GM20431 (cell line): Measurements from ENCODE around the gene SMURF1.

ENCODE experiments used
- in situ Hi-C: fragments of 300-500 bp; cut with MseI, MboI; formaldehyde crosslinking; loops from one replicate; pipeline ENCODE4 v1.15.0; 2020; ENCODE audit warnings: low sequenced_read_pairs; ENCODE audit not compliant: unreplicated experiment

SMURF1 gene

GRCh38 chr7:99011706-99012404 lies 132.1 kb downstream of the SMURF1 start:
- in situ Hi-C loops = no loop called here

DNA sequence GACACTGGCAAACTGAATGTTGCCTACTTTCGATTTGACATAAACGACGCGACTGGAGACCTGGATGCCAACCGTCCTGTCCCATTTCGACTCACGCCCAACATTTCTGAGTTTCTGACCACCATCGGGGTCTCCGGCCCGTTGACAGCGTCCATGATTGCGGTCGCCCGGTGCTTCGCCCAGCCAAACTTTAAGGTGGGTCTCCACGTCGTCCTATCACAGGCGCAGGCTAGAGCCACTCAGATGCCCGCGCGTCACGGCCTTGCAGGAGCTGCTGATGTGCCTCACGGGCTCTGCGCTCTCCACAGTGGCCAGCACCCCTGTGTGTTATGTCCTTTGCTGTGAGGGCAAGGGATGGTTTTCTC lies 132.6 kb downstream of the SMURF1 start:
- in situ Hi-C loops = no loop called here

- in situ Hi-C loops = no loop called here
These were observed 133.6 kb downstream of the SMURF1 start for GRCh38 chr7:99010281-99010680.

DNA sequence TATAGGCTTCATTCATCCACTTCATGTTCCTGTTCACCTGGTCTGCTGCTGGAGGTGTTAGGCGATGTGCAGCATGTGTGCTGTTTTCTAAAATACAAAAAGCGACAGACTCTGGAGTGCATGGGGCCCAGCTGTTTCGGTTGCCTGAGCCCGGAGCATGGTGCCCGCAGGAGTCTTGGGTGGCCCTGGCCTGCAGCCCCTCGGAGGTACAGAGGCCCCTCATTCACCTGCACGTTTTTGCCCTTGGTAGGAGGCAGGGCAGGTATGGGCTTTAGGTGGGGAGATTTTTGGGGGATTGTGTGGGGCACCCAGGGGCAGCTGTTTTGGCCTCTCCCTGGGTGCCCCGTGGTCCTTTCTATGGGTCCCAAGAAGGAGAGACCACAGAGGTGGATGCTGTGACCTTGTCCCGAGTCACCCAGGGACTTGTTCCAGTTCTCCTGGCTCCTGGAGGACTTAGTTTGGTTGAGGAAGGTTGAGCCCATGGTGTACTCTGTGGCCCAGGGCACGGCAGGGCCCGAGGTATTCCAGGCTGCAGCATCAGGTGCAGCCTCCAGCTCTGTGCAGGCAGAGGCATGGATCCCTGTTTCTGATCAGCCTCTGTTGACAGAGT lies 134.9 kb downstream of the SMURF1 start:
- in situ Hi-C loops = no loop called here

DNA sequence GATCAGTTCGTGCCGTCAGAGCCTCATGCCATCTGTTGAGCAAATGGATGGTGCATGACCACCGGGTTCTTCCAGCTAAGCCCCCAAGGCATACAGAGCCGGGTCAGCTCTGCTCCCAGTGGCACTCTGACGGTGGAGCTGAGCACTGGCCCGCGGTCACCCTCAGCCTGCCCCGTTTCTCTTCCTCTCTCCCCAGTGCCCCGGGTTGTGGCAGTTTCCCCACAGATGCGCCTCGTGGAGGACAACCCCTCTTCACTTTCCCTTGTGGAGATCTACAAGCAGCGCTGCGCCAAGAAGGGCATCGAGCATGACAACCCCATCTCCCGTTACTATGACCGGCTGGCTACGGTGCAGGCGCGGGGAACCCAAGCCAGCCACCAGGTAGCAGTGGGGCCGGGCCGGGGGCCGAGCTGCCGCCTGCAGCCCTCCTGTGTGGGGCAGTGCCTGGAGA lies 135.7 kb downstream of the SMURF1 start:
- in situ Hi-C loops = no loop called here

DNA sequence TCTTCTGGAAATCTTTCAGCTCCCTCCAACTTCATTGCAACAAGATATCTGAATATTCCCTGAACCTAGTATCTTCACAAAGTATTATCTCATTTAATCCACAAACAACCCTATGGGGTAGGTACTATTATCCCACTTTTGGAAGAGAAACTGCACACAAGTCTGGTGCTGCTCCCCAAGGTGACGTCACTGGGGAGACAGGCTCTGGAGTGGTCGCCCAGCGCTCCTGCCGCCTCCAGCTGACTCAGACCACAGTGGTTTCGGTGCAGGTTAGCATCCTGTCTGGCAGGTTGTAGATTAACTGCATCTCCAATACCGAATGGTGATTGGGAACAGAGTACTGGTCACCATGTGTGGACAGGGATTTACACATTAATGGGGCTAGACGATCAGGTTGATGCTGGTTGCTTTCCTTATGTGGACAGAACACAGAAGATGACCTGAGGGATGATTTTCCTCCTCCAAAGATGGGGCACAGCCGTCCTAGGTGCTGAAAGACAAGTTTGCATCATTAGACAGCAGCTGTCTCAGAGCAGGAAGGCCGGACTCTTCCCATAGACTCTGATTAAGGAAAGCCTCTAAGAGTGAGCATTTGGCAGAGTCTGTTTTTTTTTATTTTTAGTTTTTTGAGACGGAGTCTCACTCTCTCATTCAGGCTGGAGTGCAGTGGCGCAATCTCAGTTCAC lies 137.0 kb downstream of the SMURF1 start:
- in situ Hi-C loops = no loop called here

DNA sequence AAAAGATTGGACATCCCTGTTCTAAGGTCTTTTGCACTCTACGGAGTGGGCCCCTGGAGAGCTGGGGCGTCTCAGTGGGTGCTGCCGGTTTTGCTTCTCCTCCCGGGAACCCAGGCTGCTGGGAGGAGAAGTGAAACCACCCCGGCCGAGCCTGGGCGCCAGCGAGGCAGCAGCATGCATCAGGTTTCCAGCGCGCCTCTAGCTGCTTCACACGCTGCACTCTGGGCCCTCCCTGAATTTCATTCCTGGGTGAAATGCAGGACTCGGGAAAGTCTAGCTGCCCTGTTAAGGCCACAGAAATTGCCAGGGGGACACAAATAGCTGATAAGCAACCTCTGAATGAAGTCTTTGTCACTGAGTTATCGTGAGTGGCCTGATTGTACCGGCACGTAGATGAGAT lies 138.1 kb downstream of the SMURF1 start:
- in situ Hi-C loops = no loop called here

DNA sequence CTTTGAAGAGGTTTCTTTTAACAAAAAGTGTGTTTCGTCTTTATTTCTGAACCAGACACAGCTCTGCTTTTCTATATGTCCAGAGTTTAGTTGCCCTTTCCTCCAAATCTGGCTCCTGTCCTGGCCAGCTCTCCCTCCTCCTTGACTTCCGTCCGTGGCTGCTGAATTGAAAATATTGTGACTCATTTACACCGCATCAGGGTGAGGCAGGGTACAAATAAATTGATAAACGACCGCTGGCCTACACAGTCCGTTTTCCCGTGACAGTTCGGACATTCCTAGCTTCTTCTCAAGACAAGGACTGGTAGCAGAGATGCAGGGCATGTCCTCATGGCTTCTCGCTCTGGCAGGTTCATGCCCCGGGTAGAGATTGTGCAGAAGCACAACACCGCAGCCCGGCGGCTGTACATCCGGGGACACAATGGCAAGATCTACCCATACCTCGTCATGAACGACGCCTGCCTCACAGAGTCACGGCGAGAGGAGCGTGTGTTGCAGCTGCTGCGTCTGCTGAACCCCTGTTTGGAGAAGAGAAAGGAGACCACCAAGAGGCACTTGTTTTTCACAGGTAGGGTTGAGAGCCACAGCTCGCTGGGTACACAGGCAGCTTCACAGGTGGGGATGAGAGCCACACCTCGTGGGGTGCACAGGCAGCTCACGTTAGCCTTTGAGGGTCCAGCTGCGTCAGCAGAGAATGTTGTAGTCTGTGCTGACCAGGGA lies 139.0 kb downstream of the SMURF1 start:
- in situ Hi-C loops = no loop called here

DNA sequence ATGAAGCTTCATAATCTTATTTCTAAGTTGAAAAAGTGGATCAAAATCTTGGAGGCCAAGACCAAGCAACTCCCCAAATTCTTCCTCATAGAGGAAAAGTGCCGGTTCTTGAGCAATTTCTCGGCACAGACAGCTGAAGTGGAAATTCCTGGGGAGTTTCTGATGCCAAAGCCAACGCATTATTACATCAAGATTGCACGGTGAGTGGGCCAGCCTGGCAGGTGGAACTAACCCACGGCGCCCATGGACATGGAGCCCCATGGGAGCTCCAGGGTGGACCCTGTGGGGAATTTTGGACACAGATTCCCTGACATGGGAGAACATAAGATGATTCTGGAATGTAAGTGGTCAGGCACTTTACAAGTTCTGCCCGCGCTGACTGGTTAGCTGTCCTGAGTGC lies 139.7 kb downstream of the SMURF1 start:
- in situ Hi-C loops = no loop called here

DNA sequence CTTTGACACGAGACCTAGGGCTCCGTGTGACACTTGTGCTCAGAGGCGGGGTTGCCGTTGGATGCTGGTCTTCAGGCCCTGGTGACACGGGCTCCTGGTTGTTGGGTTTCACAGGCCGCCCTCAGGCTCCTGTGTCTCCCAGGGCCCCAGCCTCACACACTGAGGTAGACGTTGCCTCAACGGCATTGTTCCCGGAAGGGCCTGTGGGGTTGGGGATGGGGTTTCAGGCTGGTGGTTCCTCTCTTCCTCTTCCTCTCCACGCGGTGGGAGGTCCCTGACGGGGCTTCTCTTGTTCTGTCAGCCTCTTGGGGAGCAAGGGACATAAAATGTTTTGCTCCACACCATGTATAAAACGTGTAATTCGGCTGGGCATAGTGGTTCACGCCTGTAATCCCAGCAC lies 140.5 kb downstream of the SMURF1 start:
- in situ Hi-C loops = no loop called here

- in situ Hi-C loops = no loop called here
These were observed 141.1 kb downstream of the SMURF1 start for GRCh38 chr7:99002827-99003212.

GRCh38 chr7:99002148-99002826 lies 141.6 kb downstream of the SMURF1 start:
- in situ Hi-C loops = no loop called here

DNA sequence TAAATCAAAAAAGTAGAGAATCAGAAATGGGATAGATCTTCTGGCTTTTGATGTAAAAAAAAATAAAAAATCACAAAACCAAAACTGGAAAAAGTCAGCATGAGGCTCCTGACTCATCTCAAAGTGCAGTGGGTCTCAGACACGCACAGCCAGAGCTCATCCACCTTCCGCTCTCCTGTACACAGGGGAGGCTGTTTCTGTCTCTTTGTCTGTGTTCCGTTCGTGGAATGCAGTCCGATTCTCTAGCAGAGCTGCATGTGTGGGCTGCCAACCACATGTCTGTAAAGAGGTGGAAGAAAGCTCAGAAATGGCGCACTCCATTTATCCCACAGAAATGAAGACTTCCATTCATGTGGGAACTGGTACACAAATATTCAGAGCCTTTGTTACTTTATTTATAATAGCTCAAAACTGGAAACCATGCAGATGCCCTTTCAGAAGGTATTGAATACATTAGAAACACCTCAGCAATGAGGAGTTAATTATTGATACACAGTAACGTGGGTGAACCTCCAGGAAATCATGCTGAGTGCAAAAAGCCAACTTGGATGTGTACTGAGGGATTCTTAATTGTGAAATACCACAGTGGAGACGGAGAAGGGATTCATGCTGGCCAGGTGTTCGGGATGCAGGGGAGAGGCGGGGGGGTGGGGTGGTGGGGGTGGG lies 142.3 kb downstream of the SMURF1 start:
- in situ Hi-C loops = no loop called here

GRCh38 chr7:99000904-99001465 lies 142.9 kb downstream of the SMURF1 start:
- in situ Hi-C loops = no loop called here

DNA sequence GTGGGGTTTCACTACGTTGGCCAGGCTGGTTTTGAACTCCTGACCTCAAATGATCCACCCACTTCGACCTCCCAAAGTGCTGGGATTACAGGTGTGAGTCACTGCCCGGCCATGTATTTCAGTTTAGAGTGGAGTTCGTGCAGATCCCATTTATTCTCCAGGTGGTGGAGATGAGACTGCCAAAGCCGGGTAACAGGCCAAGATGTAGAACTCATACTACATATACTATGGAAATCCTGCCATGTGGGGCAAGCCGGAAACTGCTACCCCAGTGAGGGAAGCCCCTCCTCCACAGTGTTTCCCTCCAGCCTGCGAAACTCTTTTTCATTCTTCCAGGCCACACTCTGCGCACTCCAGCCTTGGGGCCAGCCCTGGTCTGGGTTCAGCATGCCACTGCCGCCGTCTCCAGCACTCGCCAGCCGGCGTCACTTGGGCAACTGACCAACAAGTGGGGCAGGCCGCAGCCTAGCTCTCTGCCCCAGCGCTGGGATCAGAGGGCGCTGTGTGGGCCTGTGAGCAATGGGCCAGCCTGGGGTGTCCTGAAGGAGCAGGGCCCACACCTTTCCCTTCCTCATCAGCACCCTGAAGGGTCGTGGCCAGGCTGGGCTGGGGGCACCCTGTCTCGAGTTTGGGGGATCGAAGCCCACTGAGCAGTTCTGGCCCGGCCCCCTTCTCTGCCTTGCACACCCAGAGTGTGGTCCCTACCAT lies 143.6 kb downstream of the SMURF1 start:
- in situ Hi-C loops = no loop called here

- in situ Hi-C loops = no loop called here
These were observed 144.8 kb downstream of the SMURF1 start for GRCh38 chr7:98998821-98999725.

DNA sequence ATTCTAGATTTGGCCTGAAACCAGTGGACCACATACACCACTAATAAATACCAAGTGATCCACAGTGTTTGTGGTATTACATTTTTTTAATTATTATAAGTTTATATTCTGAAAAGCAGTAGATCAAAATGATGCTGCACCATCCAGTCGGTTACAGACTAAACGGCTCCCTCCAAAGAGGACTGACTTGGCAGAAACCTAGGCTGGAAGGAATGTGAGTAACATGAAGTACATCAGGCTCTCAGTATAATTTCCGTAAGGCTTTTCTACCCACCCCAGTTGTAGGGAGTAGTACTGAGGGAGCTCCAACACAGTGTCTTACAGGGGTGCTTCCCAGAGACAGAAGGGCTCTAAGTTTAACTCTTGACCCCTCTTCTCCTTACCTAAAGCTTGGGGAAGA lies 146.1 kb downstream of the SMURF1 start:
- in situ Hi-C loops = no loop called here

DNA sequence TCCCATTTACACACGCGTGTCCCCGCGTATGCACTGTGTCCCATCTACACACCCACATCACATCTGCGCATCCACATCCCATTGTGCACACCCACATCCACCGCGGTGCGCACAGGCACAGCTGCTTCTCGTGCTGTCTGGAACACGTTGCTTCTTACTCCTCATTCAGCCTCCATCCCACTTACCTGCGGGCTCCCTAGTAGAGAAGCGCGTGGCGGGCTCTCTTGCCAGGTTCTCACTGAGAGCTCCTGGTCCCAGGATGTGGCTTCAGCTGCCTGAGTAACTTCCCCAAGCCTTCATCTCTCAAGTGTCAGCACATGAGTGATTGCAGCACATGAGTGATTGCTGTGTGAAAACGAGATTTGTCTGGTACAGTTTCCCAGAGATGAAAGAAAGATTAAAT lies 147.8 kb downstream of the SMURF1 start:
- in situ Hi-C loops = no loop called here
